IMR-90 (cell line): Measurements from ENCODE around the gene HMOX1.

ENCODE experiments used
- CEBPB ChIP-seq: IDR thresholded peaks from 2 replicates; pipeline ENCODE4 v1.6.1; 2012; ENCODE audit warnings: low read depth, low read length, improper control_type of control experiment
- FOS ChIP-seq: fragments of 150-350 bp; IDR thresholded peaks from 2 replicates; pipeline ENCODE4 v1.6.1; 2016; ENCODE audit warnings: low read depth, low read length
- MAFK ChIP-seq: IDR thresholded peaks from 2 replicates; pipeline ENCODE4 v1.6.1; 2012; ENCODE audit warnings: low read depth, low read length, improper control_type of control experiment
- MAZ ChIP-seq: IDR thresholded peaks from 2 replicates; pipeline ENCODE4 v1.6.1; 2012; ENCODE audit warnings: low read depth, mild to moderate bottlenecking, low read length, improper control_type of control experiment, moderate library complexity, borderline replicate concordance
- MXI1 ChIP-seq: IDR thresholded peaks from 2 replicates; pipeline ENCODE4 v1.6.1; 2012; ENCODE audit warnings: low read depth, mild to moderate bottlenecking, low read length, moderate library complexity, borderline replicate concordance
- POLR2A ChIP-seq: IDR thresholded peaks from 2 replicates; pipeline ENCODE4 v1.6.1; 2012; ENCODE audit warnings: mild to moderate bottlenecking, low read depth, low read length
- RAD21 ChIP-seq: IDR thresholded peaks from 2 replicates; pipeline ENCODE4 v1.6.1; 2012; ENCODE audit warnings: low read length, improper control_type of control experiment
- RFX5 ChIP-seq: IDR thresholded peaks from 2 replicates; pipeline ENCODE4 v1.8.0; 2012; ENCODE audit warnings: low read depth, mild to moderate bottlenecking, low read length, moderate library complexity
- SMC3 ChIP-seq: fragments of 150-350 bp; IDR thresholded peaks from 2 replicates; pipeline ENCODE4 v1.6.1; 2016; ENCODE audit warnings: low read depth, mild to moderate bottlenecking, antibody characterized with exemption, low read length, moderate library complexity
- TF ChIP-seq, protein P1 (sequence below): conservative IDR thresholded peaks from 2 replicates; pipeline ENCODE4 v1.5.1; 2012; ENCODE audit warnings: mild to moderate bottlenecking, low read depth, low read length, improper control_type of control experiment

DNA sequence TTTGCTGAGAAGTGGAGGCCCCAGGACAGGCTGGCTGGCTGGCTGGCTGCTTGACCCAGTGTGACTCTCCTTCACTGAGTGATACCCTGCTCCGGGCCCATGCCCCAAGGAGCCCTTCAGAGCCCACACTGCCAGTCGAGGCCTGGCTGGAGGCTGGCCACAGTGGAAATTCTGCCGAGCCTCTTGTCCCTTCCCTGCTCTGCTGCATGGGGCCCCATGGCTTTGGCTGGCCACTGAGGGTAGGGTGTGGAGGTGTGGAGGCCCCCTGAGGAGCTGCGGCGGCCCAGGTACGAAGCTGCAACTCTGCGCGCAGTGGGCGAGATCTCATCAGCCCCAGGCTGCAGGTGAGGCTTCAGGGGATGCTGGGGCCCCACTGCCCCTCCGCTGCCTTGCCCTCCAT lies 33.4 kb upstream of the HMOX1 start:
- TF ChIP-seq SMC3 (no peak), FOS (no peak), POLR2A (no peak), MAZ (no peak), RFX5 (no peak), MXI1 (no peak), RAD21 (no peak), MAFK (no peak), CEBPB (no peak)
- TF ChIP-seq, protein P1, sequence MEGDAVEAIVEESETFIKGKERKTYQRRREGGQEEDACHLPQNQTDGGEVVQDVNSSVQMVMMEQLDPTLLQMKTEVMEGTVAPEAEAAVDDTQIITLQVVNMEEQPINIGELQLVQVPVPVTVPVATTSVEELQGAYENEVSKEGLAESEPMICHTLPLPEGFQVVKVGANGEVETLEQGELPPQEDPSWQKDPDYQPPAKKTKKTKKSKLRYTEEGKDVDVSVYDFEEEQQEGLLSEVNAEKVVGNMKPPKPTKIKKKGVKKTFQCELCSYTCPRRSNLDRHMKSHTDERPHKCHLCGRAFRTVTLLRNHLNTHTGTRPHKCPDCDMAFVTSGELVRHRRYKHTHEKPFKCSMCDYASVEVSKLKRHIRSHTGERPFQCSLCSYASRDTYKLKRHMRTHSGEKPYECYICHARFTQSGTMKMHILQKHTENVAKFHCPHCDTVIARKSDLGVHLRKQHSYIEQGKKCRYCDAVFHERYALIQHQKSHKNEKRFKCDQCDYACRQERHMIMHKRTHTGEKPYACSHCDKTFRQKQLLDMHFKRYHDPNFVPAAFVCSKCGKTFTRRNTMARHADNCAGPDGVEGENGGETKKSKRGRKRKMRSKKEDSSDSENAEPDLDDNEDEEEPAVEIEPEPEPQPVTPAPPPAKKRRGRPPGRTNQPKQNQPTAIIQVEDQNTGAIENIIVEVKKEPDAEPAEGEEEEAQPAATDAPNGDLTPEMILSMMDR = no peak
